HFFc6 (cell line): ENCODE measurements around the gene SNTB2. TPM values are rescaled to one million over a fixed set of nuclear protein-coding genes. Genes with fewer than 3 reads are reported as not detected.
A peak's percentile ranks its signal among the peaks of the same experiment; 100 is the strongest.

Experiments
- DNase-seq: peaks from one replicate; pipeline ENCODE4 v3.0.0-alpha.2; 2018
- H3K27ac Mint-ChIP-seq: 2 replicates; pipeline ENCODE4 v1.8.0; 2020; ENCODE audit warnings: mild to moderate bottlenecking, mixed read lengths
- H3K27me3 Mint-ChIP-seq: 2 replicates; pipeline ENCODE4 v1.8.0; 2021; ENCODE audit warnings: mild to moderate bottlenecking, moderate library complexity, mixed read lengths; ENCODE audit not compliant: insufficient read depth
- H3K36me3 Mint-ChIP-seq: 2 replicates; pipeline ENCODE4 v1.8.0; 2021; ENCODE audit warnings: low read depth, mixed read lengths
- H3K4me1 Mint-ChIP-seq: 2 replicates; pipeline ENCODE4 v1.8.0; 2020; ENCODE audit warnings: low read depth, mixed read lengths
- H3K4me3 Mint-ChIP-seq: 2 replicates; pipeline ENCODE4 v1.8.0; 2020; ENCODE audit warnings: mild to moderate bottlenecking, moderate library complexity, mixed read lengths
- H3K9me3 Mint-ChIP-seq: 2 replicates; pipeline ENCODE4 v1.8.0; 2020; ENCODE audit warnings: mild to moderate bottlenecking, mixed read lengths
- total RNA-seq, 6 experiments: library from RNA; stranded (reverse); fragmentation: NEBNext Ultra II Directional; extraction: Animal tissue kit (Norgen Biotek cat#: 25700); gene quantifications; 2 replicates in 1 of 6; 3 replicates in 5 of 6; pipeline ENCODE4 v1.2.3, GENCODE V29; 2021
- TF ChIP-seq, protein P1 (sequence below): fragments of 200-600 bp; sonication (generic); IDR thresholded peaks from 2 replicates; pipeline ENCODE4 v1.5.0; 2021; ENCODE audit warnings: antibody characterized with exemption, mild to moderate bottlenecking

Gene SNTB2
- total RNA-seq, 6 experiments from 2014 or later: 52.0 to 64.8 (median 58.6) TPM

DNA sequence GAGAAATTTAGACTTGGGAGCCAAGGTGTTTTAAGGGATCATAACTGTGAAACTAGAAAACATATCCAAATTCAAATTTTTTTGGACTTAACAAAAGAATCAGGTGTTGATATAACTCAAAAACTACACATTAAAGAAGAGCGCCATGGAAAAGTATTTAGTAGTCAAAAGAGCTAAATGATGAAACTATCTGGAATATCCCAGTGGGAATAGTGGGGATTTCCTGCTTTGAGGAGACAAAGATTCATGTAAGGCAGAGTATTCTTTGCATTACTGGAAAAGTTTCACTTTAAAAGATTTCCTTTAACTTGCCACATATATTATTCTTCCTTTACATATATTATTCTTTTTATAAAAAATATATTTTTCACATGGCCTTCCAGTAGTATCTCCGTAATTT, 83.9 kb downstream of the SNTB2 start:
- DNase-seq: no peak
- H3K27ac Mint-ChIP-seq: peak overlapping the region; percentile 40; the same call in 1 of the 2 replicates

DNA sequence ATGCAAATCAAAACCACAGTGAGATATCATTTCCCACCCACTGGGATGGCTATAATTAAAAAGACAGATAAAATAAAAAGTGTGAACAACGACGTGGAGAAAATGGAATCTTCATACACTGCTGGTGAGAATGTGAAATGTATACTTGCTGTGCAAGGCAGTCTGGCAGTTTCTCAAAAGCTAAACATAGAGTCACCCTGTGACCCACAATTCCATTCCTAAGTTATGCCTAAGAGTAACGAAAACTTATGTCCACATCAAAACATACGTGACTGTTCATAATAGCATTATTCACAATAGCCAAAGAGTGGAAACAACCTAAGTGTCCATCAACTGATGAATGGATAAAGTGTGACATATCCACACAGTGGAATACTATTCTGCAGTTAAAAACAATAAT, 86.0 kb downstream of the SNTB2 start:
- peaks cover 62% of the 10 kb centered on the region for H3K4me1 Mint-ChIP-seq
- peaks cover 21% of the 10 kb centered on the region for H3K36me3 Mint-ChIP-seq
- no peaks in the 10 kb centered on the region; the same call in 1 of the 2 replicates for H3K27me3 Mint-ChIP-seq
- H3K9me3 Mint-ChIP-seq: peaks cover 3% of the 10 kb centered on the region; the same call in 1 of the 2 replicates
- peak overlapping the region; percentile 79 for H3K27ac Mint-ChIP-seq
- peak; percentile 72 for DNase-seq
- H3K4me3 Mint-ChIP-seq: peak overlapping the region; percentile 33
- TF ChIP-seq, protein P1, sequence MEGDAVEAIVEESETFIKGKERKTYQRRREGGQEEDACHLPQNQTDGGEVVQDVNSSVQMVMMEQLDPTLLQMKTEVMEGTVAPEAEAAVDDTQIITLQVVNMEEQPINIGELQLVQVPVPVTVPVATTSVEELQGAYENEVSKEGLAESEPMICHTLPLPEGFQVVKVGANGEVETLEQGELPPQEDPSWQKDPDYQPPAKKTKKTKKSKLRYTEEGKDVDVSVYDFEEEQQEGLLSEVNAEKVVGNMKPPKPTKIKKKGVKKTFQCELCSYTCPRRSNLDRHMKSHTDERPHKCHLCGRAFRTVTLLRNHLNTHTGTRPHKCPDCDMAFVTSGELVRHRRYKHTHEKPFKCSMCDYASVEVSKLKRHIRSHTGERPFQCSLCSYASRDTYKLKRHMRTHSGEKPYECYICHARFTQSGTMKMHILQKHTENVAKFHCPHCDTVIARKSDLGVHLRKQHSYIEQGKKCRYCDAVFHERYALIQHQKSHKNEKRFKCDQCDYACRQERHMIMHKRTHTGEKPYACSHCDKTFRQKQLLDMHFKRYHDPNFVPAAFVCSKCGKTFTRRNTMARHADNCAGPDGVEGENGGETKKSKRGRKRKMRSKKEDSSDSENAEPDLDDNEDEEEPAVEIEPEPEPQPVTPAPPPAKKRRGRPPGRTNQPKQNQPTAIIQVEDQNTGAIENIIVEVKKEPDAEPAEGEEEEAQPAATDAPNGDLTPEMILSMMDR: peak; percentile 13; the same call in 1 of the 2 replicates

More for the DNA sequence above, 83.9 kb downstream of the SNTB2 start:
- Mint-ChIP-seq H3K4me1 (peaks cover 42% of the 10 kb centered on the region), H3K36me3 (peaks cover 29% of the 10 kb centered on the region), H3K27me3 (no peaks in the 10 kb centered on the region), H3K4me3 (no peak overlapping the region), H3K9me3 (peaks cover 3% of the 10 kb centered on the region; the same call in 1 of the 2 replicates)
- TF ChIP-seq, protein P1: no peak

DNA sequence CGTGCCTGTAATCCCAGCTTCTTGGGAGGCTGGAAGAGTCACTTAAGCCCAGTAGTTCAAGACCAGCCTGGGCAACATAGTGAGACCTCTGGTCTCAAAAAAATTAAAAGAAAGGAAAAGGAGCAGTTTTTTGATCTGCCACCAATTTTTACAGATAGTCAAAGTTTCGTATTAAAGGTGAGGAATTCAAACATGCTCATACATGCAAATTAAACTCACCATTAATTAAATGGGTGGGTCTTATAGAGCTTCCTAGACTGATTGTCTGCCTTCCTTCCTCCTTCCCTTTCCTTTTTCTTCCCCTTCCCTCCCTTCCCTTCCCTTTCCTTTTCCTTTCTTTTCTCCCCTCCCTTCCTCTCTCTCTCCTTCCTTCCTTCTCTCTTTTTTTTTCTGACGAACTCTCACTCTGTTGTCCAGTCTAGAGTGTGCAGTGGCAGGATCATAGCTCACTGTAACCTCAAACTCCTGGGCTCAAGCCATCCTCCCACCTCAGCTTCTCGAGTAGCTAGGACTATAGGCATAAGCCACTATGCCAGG, 87.8 kb downstream of the SNTB2 start:
- H3K27ac Mint-ChIP-seq: peak overlapping the region; percentile 86
- TF ChIP-seq, protein P1: no peak
- DNase-seq: no peak
- peaks cover 30% of the 10 kb centered on the region for H3K36me3 Mint-ChIP-seq
- H3K4me3 Mint-ChIP-seq: no peak overlapping the region; the same call in 1 of the 2 replicates
- H3K9me3 Mint-ChIP-seq: peaks cover 3% of the 10 kb centered on the region; the same call in 1 of the 2 replicates
- no peaks in the 10 kb centered on the region; the same call in 1 of the 2 replicates for H3K27me3 Mint-ChIP-seq
- H3K4me1 Mint-ChIP-seq: peaks cover 71% of the 10 kb centered on the region

DNA sequence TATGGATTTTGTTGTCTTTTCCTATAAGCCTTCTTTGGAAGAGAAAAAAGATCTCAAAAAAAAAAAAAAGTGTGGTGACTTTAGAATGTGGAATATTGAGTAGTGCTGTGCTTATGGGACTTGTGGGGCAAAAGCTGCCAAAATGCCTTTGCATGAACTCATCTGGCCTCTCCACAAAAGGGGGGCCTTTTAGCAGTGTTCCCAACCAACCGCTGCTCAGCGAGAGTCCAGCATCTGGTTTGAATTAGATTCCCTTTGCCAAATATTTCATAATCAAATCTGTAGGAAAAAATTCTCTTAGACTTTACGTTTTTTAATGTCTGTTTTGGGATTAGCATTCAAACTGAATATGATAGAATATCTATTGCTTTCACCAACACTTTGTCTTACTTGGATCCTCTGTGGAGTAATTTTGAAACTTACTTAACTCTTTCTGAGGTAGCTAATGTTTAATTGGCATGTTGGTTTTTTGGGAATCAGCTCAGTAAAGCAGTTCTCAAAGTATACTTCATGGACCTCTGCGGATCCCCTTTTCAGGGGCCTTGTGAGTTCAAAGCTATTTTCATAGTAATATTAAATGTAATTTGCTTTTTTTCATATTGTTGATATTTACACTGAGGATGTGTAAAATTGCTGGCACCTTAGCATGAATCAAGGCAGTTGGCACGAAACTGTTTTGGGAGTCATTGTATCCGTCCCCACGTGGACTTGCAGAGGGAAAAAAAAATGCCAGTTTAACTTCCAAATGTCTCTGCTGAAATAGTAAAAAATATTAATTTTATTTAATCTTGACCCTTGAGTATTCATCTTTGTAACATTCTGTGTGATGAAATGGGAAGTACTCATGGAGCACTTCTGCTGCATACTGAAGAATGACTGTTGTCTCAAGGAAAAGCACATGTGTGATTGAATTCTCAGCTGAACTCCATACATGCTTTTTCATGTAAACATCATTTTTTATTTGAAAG, 89.5 kb downstream of the SNTB2 start:
- TF ChIP-seq, protein P1: no peak
- H3K9me3 Mint-ChIP-seq: peaks cover 3% of the 10 kb centered on the region; the same call in 1 of the 2 replicates
- peaks cover 60% of the 10 kb centered on the region for H3K4me1 Mint-ChIP-seq
- peak; percentile 93 for DNase-seq
- peak overlapping the region; percentile 86 for H3K27ac Mint-ChIP-seq
- H3K27me3 Mint-ChIP-seq: no peaks in the 10 kb centered on the region; the same call in 1 of the 2 replicates
- peak overlapping the region; percentile 69 for H3K4me3 Mint-ChIP-seq
- H3K36me3 Mint-ChIP-seq: peaks cover 21% of the 10 kb centered on the region

DNA sequence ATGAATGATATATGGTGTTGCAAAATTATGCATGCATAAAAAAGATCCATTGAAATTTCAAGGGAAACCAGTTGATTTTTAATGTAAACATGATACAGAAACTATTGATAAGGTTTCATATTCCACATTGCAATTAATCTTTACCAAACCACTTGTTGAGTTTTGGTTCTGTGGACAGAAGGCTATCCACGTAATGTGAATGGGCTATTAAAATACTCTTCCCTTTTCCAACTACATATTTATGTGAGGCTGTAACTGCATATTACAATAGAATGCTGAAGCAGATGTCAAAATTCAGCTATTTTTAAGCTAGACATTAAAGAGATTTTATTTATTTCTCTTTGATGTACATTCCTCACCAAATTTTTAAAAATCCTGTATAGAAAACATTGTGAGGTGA, 90.4 kb downstream of the SNTB2 start:
- Mint-ChIP-seq H3K27ac (no peak overlapping the region), H3K36me3 (peaks cover 14% of the 10 kb centered on the region), H3K4me1 (peaks cover 53% of the 10 kb centered on the region), H3K27me3 (no peaks in the 10 kb centered on the region; the same call in 1 of the 2 replicates), H3K4me3 (no peak overlapping the region; the same call in 1 of the 2 replicates), H3K9me3 (peaks cover 3% of the 10 kb centered on the region; the same call in 1 of the 2 replicates)
- DNase-seq: no peak
- TF ChIP-seq, protein P1: no peak
